ENCODE measurements around the gene SF3B3.
"Not testable (repeated sequence)": the region's sequence is repeated elsewhere in the genome, so short reads cannot be mapped to it uniquely, and the experiment has no call there.

SF3B3 gene

DNA sequence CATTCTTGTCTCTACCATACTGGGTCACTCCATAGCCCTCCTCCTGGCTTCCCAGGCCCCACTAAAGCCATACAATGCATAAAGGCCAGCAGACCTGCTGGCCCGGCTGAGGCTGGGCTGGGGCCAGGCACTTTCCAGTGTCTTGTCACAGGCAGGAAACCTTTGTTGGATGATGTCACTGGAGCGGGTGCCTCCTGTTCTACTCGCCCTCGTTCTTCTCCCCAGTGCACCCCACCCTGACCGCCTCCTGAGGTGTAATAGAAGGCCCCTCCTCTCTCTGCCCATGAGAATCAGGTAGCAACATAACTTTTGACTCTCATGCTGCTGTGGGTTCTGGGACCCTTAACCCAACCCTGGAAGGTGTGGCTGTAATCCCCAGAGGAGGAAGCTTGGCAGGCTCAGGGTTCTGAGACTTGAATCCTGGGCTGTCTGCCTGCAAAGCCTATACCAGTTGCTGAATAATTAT is 68.5 kb downstream of the SF3B3 start:
- DNase-seq, result no peak

DNA sequence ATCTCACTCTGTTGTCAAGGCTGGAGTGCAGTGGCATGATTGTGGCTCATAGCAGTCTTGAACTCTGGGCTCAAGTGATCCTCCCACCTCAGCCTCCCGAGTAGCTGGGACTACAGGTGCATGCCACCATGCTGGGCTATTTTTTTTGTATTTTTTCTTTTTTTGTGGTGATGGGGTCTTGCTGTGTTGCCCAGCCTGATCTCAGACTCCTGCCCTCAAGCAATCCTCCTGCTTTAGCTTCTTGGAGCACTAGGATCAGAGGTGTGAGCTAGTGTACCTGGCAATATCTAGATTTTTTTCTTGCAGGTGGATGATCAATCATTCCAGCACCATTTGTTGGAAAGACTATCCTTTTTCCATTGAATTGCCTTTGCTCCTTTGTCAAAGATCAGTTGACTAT is 69.9 kb downstream of the SF3B3 start:
- no peak for DNase-seq

DNA sequence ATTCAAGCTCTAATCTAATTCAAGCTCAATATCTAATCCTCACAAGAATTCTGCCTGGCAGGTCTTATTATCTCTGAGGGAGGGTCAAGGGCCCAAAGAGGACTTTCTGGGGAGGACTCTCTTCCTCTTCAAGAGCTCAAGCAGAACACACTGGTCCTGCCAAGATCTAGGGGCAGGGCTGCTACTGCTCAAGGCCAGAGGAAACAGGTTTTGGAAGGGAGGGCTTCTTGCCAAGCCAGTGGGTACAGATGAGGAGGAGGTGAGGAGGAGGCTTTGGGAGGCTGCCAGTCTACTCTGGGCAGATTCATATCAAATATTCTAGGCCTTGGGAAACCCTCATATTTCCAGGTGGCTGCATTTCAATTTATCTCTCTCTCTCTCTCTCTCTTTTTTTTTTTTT is 71.0 kb downstream of the SF3B3 start:
- DNase-seq, result no peak

DNA sequence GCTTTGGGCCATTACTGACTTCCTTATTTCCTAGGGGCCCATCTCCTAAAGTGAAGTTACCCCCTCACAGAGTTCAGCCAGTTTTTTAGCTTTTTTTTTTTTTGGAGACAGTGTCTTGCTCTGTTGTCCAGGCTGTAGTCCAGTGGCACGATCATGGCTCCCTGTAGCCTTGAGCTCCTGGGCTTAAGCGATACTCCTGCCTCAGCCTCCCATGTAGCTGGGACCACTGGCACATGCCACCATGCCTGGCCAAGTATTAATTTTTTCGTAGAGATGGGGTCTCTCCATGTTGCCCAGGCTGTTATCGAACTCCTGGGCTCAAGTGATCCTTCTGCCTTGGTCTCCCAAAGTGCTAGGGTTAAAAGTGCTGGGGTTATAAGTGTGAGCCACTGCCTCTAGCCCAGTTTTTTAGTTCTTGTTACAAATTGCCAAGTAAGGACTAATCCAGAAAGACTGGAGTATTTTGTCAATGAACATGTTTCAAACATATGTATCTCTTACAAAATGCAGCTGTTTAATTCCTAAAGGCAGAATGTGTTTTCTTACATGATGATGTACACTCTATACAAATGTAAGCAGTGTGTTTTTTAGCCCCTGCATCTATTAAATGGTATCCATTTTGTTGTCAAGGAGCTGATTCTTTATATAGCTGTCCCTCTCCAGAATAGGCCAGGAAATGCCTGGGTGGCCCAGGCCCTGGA is 73.7 kb downstream of the SF3B3 start:
- no peak for DNase-seq

DNA sequence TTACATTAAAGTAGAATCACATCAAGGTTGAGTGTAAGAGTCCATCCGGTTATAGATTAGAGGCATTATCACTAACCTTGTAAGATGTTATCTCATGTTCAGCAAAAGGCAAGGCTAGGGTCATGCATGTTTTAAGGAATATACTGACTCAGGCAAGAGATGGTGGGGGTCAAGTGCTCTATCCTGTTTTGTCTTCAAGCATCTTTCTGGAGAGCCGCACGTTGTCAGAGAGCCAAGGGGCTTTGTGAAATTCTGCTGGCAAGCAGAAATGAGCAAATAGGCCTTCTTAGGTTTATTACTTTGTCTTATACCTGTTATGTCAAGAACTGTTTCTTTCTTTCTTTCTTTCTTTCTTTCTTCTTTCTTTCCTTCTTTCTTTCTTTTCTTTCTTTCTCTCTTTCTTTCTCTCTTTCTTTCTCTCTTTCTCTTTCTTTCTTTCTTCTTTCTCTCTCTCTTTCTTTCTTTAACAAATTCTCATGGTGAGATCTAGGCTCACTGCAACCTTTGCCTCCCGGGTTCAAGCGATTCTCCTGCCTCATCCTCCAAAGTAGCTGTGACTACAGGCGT is 75.4 kb downstream of the SF3B3 start:
- no peak for DNase-seq

DNA sequence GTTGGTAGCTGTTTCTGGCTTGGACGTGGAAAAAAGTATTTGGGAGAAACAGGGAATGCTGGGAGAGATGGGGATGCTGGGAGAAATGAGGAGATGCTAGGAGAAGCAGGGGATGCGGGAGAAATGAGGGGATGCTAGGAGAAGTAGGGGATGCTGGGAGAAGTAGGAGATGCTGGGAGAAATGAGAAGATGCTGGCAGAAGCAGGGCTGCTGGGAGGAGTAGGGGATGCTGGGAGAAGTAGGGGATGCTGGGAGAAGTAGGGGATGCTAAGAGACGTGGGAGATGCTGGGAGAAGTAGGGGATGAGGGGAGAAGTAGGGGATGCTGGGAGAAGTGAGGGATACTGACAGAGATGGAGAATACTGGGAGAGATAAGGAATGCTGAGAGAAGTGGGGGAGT is 77.1 kb downstream of the SF3B3 start:
- no peak for DNase-seq

DNA sequence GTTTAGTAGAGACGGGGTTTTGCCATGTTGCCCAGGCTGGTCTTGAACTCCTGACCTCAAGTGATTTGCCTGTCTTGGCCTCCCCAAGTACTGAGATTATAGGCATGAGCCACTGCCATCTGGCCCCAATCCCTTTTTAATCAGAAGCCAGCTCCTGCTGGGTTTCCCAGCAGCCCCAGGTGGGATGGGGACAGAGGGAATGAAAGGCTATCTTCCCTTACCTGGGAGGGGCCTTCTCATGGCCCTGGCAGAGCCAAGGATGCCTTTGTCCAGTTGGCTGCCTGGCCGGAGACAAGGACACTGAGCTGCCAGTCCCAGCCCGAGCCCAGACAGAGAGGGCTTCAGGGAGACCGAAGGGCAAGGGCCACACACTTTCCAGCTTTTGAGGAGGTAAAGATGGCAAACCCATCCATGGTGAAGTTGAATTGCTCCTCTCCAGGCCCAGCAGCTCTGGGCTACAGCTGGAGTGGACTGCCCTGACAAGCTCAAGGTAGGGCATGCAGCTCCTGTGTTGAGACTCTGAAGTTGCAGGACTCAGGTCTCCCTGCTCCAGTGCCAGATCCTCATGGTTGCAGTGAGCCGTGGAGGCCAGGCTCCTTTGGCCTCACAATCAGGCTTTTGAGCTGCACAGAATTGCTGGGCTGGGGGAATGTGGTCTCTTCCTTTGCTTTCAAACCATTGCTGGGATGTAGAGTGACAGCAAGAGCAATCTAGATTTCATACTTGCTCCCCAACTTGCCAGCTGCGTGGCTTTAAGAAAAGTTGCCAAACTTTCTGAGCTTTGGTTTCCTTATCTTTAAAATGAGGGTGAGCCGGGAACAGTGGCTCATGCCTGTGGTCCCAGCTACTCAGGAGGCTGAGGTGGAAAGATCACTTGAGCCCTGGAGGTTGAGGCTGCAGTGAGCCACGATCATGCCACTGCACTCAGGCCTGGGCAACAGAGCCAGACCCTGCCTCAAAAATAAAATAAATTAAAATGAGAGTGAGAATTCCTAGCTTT is 78.3 kb downstream of the SF3B3 start:
- DNase-seq, result no peak

DNA sequence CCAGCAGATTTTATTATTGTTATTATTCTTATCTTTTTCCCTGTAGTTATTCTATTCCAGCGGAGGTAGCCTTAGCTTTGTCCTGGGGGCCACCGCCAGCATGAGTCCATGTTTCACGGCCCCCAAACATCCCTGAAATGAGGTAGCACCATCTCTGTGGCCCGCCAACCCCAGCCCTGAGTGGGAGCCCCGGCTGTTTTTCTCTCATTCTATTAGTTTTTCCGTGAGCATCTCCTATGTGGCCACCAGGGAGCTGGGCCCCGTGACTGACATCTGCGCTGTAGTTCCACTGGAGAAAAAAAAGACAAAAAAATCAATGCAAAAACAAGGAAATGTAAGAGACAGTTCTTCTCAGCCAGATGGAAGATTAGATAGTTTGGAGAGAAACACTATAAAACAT is 79.2 kb downstream of the SF3B3 start:
- DNase-seq, result no peak

DNA sequence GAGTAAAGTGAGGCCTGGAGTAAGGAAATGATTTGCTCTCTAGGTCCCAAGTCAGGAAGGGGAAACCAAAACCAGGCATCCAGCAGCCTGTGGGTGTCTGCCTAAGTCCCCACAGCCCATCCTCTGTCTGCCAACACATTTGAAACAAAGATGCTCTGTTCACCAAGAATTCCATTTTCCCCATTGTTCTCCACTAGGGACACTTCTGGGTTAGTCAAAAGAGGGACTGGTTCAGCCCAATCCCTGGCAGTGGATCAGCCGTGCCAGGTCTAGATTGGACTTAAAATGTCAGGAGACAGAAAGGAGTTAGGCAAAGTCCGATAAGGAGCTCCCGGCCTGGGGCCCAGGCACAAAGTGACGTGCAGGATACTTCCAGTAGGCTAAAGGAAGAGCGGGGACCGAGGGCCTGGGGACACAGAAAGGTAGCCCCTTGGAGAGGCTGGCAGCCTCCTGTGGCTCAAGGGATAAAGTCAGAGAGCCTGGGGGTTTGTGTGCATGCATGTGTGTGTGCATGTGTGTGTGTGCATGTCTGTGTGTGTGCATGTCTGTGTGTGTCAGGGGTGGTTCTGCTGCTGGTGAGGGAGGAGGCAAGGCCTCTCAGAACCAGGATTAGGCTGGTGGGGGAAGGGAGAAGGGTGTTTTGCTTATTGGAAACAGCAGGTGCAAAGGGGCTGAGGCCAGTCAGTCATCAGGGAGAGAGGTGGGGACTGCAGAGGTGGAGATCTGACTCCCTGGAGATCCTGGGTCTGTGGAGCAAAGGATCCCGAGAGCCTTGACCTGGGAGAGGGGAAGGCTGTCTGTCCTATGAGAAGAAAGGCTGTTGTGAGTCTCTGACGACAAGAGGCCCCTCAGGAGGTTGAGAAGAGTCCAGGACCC is 81.0 kb downstream of the SF3B3 start:
- DNase-seq, result no peak

DNA sequence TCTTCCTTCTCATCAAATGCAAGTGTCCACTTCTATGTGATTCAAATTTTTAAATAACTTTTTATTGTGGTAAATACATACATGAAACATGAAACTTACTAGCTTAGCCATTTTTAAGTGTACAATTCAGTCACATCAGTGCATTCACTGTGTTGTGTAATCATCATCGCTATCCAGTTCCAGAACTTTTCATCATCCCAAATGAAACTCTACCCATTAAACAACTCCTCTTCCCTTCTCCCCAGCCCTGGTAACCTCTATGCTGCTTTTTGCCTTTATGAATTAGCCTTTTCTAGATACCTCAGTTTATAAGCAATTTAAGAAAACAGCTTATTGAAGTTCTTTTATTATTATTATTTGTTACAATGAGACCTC is 81.7 kb downstream of the SF3B3 start:
- no peak for DNase-seq

DNA sequence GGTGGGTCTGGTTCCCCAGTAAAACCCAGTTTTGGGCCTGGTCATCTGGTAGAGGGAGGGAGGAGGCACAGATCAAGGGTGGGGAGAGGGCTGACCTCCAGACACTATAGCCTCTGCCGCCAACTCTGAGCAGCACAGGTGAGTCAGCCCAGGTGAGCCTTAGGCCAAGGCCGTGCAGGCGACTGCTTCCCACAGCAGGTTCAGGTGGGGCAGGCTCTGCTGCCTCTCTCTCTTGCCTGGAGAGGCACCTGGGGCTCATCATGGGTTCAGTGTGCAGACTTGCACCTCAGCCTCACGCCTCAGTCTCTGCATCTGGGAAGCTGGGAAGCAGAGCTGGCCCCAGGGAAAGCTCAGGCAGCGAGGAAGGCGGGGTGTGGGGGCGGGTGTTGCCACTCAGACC is 84.9 kb downstream of the SF3B3 start:
- DNase-seq, result no peak

DNA sequence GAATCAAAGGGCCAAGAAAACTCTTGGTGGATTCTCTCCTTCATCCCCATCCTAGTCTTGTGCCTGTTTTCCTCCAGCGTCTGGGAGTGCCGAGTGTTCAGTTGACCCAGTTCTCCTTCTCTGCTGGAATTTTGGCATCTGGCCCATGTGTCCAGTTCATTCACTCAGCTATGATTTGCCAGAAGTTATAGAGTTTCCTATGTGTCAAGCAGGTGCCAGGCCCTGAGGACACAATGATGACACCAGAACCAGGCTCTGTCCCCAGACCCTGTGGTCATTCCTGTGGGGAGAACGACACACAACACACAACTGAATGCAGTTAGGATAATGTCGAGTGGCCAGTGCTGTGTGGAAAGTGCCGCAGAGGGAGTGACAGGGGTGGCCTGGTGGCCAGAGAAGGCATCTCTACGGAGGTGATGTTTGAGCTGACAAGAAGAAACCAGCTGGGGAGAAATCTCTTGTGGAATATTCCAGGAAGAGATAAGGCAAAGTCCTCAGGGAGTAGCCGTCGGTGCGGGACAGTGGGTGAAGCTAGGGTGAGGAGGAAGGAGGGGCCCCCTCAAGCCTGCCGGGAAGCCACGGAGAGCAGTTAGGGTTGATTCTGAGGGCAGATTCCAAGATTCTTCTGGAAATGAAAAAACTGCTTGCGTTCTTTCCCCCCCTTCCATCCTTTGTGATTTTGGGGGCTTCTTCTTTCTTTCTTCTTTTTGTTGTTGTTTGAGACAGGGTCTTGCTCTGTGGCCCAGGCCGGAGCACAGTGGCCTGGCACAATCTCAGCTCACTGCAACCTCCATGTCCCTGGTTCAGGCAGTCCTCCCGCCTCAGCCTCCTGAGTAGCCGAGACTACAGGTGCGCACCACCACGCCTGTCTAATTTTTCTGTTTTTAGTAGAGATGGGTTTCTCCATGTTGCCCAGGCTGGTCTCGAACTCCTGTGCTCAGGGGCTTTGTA is 86.9 kb downstream of the SF3B3 start:
- DNase-seq, result no peak

DNA sequence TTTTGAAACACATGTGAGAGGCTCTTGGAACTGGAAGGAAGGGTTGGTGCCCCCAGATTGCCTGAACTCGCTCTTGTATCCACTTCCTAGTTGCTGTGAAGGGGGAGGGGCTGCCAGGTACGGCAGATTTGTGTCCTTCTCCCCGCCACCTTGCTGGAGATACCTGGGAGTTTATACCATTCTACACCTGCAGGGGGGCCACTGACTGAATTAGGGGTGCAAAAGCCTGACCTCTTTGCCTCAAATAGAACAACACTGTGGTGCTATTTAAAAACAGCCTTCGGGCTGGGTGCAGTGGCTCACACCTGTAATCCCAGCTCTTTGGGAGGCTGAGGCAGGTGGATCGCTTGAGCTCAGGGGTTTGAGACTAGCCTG is 87.6 kb downstream of the SF3B3 start:
- DNase-seq, result no peak

DNA sequence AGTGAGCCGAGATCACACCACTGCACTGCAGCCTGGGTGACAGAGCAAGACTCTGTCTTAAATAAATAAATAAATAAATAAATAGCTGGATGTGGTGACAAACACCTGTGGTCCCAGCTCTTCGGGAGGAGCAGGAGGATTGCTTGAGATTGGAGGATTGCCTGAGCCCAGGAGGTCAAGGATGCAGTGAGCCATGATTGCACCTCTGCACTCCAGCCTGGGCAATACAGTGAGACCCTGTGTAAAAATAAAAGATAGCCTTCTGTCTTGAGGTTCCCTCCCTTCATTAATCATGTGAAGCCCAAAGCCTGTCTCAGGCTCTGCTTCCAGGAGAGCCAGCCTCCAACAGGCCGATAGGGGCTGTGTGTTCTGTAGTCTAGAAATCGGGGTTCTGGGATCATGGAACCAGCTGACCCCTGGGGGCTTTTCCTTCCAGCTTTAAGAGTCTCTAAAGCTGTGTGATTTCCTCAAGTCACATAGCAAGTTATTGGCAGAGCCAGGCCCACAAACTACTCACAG is 88.2 kb downstream of the SF3B3 start:
- DNase-seq, result no peak

DNA sequence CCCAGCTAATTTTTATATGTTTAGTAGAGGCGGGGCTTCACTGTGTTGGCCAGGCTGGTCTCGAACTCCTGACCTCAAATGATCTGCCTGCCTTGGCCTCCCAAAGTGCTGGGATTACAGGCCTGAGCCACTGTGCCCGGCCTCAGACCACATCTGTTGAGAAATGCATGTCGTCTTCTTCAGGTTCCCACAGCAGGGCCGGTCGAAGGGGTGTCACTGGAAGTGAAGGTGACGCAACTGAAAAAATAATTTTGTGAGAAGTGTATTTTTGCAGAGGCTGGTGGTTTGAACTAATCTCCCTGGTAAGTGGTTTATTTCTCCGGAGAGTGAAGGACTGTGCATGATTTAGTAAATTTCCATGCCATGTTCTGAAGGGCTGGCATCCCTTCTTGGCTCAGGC is 89.3 kb downstream of the SF3B3 start:
- DNase-seq, result no peak

DNA sequence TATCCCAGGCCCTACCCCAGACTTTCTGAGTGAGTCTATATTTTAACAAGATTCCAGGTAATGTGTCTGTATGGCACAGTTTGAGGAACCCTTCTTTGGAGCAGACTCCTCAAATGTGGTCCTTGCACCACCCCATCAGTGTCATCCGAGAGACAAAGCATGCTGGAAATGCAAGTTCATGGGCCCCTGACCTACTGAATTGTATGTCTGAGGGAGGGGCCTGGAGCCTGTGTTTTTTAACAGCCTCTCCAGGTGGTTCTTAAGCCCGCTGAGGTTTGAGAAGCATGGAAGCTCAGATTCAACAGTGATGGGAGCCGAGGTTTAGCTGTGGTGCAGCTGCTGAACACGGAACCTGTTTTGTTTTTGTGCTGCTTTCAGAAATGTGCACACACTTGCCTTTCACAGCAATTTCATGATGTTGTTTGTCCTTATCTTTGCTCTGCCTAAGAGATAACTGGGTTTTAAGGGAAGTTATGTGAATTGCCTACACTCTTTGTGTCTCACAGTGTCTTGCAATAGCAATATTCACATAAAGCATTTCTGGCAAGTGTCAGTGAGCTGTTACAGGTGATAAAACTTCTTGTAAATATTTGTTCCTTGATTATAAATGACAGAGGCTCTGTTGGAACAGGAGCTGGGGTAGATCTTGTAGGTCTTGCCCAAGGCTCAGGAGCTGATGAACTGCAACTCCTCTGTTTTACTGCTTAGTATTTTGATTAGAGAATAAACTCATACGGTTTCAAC is 90.8 kb downstream of the SF3B3 start:
- DNase-seq, result peak in 1 of 3 experiments; percentile 5

DNA sequence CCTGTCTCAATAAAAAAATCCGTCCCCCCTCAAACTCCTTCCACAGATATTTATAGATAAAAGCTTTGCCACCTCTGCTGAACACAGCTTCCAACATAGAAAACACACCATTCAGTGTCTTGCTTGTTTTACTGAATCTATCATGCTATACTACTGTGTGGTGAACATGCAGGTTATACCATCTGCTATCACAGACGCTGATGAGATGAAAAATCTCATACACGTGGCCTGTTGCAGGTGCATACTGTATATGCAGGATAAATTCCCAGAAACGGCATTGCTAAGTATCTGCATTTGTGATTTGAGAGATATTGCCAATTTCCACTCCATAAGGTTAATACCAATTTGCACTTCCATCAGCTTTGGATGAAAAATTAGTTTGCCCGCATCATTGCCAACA is 92.3 kb downstream of the SF3B3 start:
- no peak for DNase-seq

DNA sequence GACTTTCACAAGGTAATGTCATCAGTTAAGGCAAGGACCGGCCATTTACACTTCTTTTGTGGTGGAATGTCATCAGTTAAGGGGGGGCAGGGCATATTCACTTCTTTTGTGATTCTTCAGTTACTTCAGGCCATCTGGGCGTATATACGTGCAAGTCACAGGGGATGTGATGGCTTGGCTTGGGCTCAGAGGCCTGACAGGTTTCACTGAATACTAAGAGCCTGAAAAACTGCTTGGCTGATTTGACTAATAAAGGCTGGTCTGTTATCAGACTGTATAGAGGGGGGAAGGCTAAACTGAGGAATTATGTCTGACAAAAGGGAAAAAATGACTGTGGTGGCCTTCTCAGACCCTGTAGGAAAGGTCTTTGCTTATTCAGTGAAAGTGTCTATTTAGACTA is 98.2 kb downstream of the SF3B3 start:
- not testable (repeated sequence) for DNase-seq
